Heart right ventricle (tissue), 16 donors: Measurements from ENCODE around the gene PHLDB2. TPM values are rescaled to one million over a fixed set of nuclear protein-coding genes. Genes with fewer than 3 reads are reported as not detected.

Source experiments
- ATAC-seq, 8 donors: fragments of 200-7000 bp; cut with Tn5 transposase; one replicate each; pipeline ENCODE4 v1.9.1; 2020; ENCODE audit warnings: mild to moderate bottlenecking in 8 of 8, moderate library complexity in 8 of 8, moderate number of reproducible peaks in 1 of 8
- DNase-seq, 2 donors: peaks; one replicate each; pipeline ENCODE4 v3.0.0-alpha.2; 2020
- H3K27ac ChIP-seq, 10 donors: fragments of 200-600 bp; sonication (generic) in 2 of 10; one replicate each; pipeline versions ENCODE4 v1.5.0 to v1.8.0; 2020 to 2022; ENCODE audit warnings: mild to moderate bottlenecking in 3 of 10
- H3K27me3 ChIP-seq, 7 donors: fragments of 200-600 bp; one replicate each; pipeline ENCODE4 v1.8.0; 2021 to 2022; ENCODE audit warnings: mild to moderate bottlenecking in 2 of 7
- H3K36me3 ChIP-seq, 9 donors: fragments of 200-600 bp; sonication (generic) in 1 of 9; one replicate each; pipeline versions ENCODE4 v1.5.0 to v1.8.0; 2020 to 2022; ENCODE audit warnings: mild to moderate bottlenecking in 2 of 9
- H3K4me1 ChIP-seq, 9 donors: fragments of 200-600 bp; sonication (generic) in 1 of 9; one replicate each; pipeline versions ENCODE4 v1.5.0 to v1.8.0; 2020 to 2022; ENCODE audit warnings: mild to moderate bottlenecking in 4 of 9
- H3K4me3 ChIP-seq, 10 donors: fragments of 200-600 bp; sonication (generic) in 2 of 10; one replicate each; pipeline versions ENCODE4 v1.5.0 to v1.8.0; 2020 to 2022; ENCODE audit warnings: mild to moderate bottlenecking in 7 of 10, moderate library complexity in 2 of 10
- H3K9me3 ChIP-seq, 11 donors: fragments of 200-600 bp in 10 of 11; sonication (generic) in 2 of 11; one replicate each; pipeline versions ENCODE4 v1.5.0 to v1.8.0; 2013 to 2022; ENCODE audit warnings: mild to moderate bottlenecking in 2 of 11, control low read depth in 1 of 11, moderate library complexity in 1 of 11
- CTCF ChIP-seq, 9 donors: fragments of 200-600 bp; sonication (generic) in 2 of 9; IDR thresholded peaks; one replicate each; pipeline versions ENCODE4 v1.5.0 to v1.8.0; 2021 to 2022; ENCODE audit warnings: antibody characterized with exemption in 9 of 9, mild to moderate bottlenecking in 5 of 9, moderate library complexity in 1 of 9
- WGBS, 2 donors: extraction: QIAGEN DNeasy Blood & Tissue Kit; methylation state at CpG; one replicate each; pipeline ENCODE4 v1.1.7; 2013; ENCODE audit warnings: inconsistent platforms in 1 of 2; 5-methylcytosine and 5-hydroxymethylcytosine counted together
- intact Hi-C, 10 donors: fragments of 100-400 bp; cut with DNase I; formaldehyde crosslinking; loops; one replicate each; pipeline versions ENCODE4 v1.11.1 to v1.14.2; 2022
- polyA plus RNA-seq, 2 donors: library from polyadenylated mRNA; stranded (reverse); fragments of 200-250 nt; gene quantifications; one replicate each; pipeline ENCODE4 v1.2.3, GENCODE V29; 2013
- total RNA-seq, 10 donors: library from RNA; stranded (reverse); fragmentation: NEBNext Ultra II Directional in 3 of 10; extraction: Animal tissue kit (Norgen Biotek cat#: 25700) in 3 of 10; gene quantifications; one replicate each; pipeline versions ENCODE4 v1.2.1 to v1.2.4, GENCODE V29; 2021 to 2023
- donor health status: Arrhythmogenic right ventricular cardiomyopathy.
- donor health status: ischemic (EF 13 %, LVEDD 7.1; RV severe dilation, severe dysfunction).
- donor health status: healthy with polysubstance abuse.
- donor health status: DM: no; HTN: yes; CAD: no.
- donor health status: DM: no; HTN: no; CAD: no.
- donor health status: ischemic (EF 25% LVEDD 6.9; RV normal size, moderate dysfunction).
- donor health status: ischemic (EF 25% LVEDD 5.7; RV mildly dilated, moderate dysfunction).
- donor health status: healthy.
- donor health status: DM: yes; HTN: yes; CAD: no.
- donor health status: Ischemic cardiomyopathy.
- donor health status: ischemic (EF 35%, LVEDD 5.7; RV mildly dilated, moderate dysfunction).
- donor health status: nonischemic (EF 11% LVEDD 7.7; RV severe dilation, severe dysfunction).
- donor health status: DM: yes; HTN: yes; CAD: no.
- donor health status: PGD.
- donor health status: ischemic (EF 29% LVEDD 5.4; RV normal size, mild dysfunction).
- donor health status: nonischemic (EF 23%, LVEDD 6.1; RV moderate dilation, normal function).

PHLDB2 gene
- total and polyA plus RNA-seq, 12 donors: 33.4 to 293 (median 174) TPM

GRCh38 chr3:111874177-111874820, 15.2 kb downstream of the PHLDB2 start:
- no peak for TF ChIP-seq CTCF (IDR thresholded peaks at IDR 0.05)
- peaks cover 0 to 21% (median 0%) of the 10 kb centered on the region in 9 donors for H3K36me3 ChIP-seq
- H3K4me3 ChIP-seq: no peak overlapping the region
- intact Hi-C loops: loop anchor here in 1 of 10 donors (5.0 kb wide), 1 partner anchor 38 kb away; no protein-coding TSS in a partner anchor
- H3K9me3 ChIP-seq: peaks cover 0 to 8% (median 0%) of the 10 kb centered on the region in 11 donors
- ATAC-seq (peak in 4 of 8 donors; percentile 26 to 69 (median 48)), DNase-seq (no peak)
- peaks cover 0 to 69% (median 62%) of the 10 kb centered on the region in 9 donors for H3K4me1 ChIP-seq
- peak overlapping the region in 2 of 10 donors; percentile 1 to 100 for H3K27ac ChIP-seq
- 44 to 54% methylated on average over 2 of the region's 2 CpGs for WGBS, 2 donors
- H3K27me3 ChIP-seq: no peaks in the 10 kb centered on the region

- ATAC-seq (no peak), DNase-seq (no peak)
- peaks cover 12 to 74% (median 52%) of the 10 kb centered on the region in 9 donors for H3K4me1 ChIP-seq
- peaks cover 0 to 27% (median 10%) of the 10 kb centered on the region in 9 donors for H3K36me3 ChIP-seq
- intact Hi-C loops: no loop called here
- no peak overlapping the region for H3K27ac ChIP-seq
- no peaks in the 10 kb centered on the region for H3K27me3 ChIP-seq
- no peak overlapping the region for H3K4me3 ChIP-seq
- TF ChIP-seq CTCF (IDR thresholded peaks at IDR 0.05): no peak
- peaks cover 0 to 20% (median 0%) of the 10 kb centered on the region in 11 donors for H3K9me3 ChIP-seq
Observed at GRCh38 chr3:111881480-111881879, 22.4 kb downstream of the PHLDB2 start.

- Histone ChIP-seq H3K27me3 (no peaks in the 10 kb centered on the region), H3K4me3 (no peak overlapping the region), H3K4me1 (peaks cover 12 to 81% (median 58%) of the 10 kb centered on the region in 9 donors), H3K27ac (peak overlapping the region in 3 of 10 donors; percentile 21 to 29 (median 22)), H3K36me3 (peaks cover 0 to 34% (median 10%) of the 10 kb centered on the region in 9 donors), H3K9me3 (peaks cover 0 to 19% (median 0%) of the 10 kb centered on the region in 11 donors)
- ATAC-seq: no peak
- intact Hi-C loops: no loop called here
- 64 to 68% methylated on average over 2 of the region's 2 CpGs for WGBS, 2 donors
- TF ChIP-seq CTCF (IDR thresholded peaks at IDR 0.05): no peak
- no peak for DNase-seq
Observed at GRCh38 chr3:111882194-111882593, 23.1 kb downstream of the PHLDB2 start.

- no peak for DNase-seq
- peak in 1 of 8 donors; percentile 39 for ATAC-seq
- Histone ChIP-seq H3K27ac (peak overlapping the region in 2 of 10 donors; percentile 21 to 29), H3K4me3 (no peak overlapping the region), H3K9me3 (peaks cover 0 to 13% (median 0%) of the 10 kb centered on the region in 11 donors), H3K27me3 (no peaks in the 10 kb centered on the region), H3K4me1 (peaks cover 12 to 87% (median 58%) of the 10 kb centered on the region in 9 donors), H3K36me3 (peaks cover 0 to 37% (median 10%) of the 10 kb centered on the region in 9 donors)
- intact Hi-C loops: no loop called here
- no peak for TF ChIP-seq CTCF (IDR thresholded peaks at IDR 0.05)
Observed at GRCh38 chr3:111882799-111883198, 23.7 kb downstream of the PHLDB2 start.
